Muscle layer of duodenum (tissue), 2 donors: ENCODE measurements around the gene PCDHGA1.

Experiments used
- H3K27ac ChIP-seq: one replicate; pipeline ENCODE4 v1.7.0; 2013; ENCODE audit warnings: mild to moderate bottlenecking, low read length
- H3K27me3 ChIP-seq: one replicate; pipeline ENCODE4 v1.7.0; 2013; ENCODE audit warnings: low read depth, mild to moderate bottlenecking, control low read depth, low read length
- H3K36me3 ChIP-seq, 2 donors: one replicate each; pipeline ENCODE4 v1.7.0; 2013; ENCODE audit warnings: low read length in 2 of 2, control low read depth in 1 of 2, mild to moderate bottlenecking in 1 of 2; ENCODE audit not compliant: insufficient read depth in 2 of 2, control insufficient read depth in 1 of 2
- H3K4me1 ChIP-seq, 2 donors: one replicate each; pipeline ENCODE4 v1.7.0; 2013; ENCODE audit warnings: low read length in 2 of 2, mild to moderate bottlenecking in 2 of 2, control low read depth in 1 of 2, moderate library complexity in 1 of 2; ENCODE audit not compliant: insufficient read depth in 2 of 2, control insufficient read depth in 1 of 2
- H3K4me3 ChIP-seq, 2 donors: one replicate each; pipeline ENCODE4 v1.7.0; 2013; ENCODE audit warnings: low read length in 2 of 2, low read depth in 1 of 2, mild to moderate bottlenecking in 1 of 2
- H3K9me3 ChIP-seq, 2 donors: one replicate each; pipeline ENCODE4 v1.7.0; 2013; ENCODE audit warnings: low read length in 2 of 2, control low read depth in 1 of 2, mild to moderate bottlenecking in 1 of 2; ENCODE audit not compliant: control insufficient read depth in 1 of 2
- donor health status: healthy.

Gene PCDHGA1

GRCh38 chr5:141512911-141513626 lies 182.8 kb downstream of the PCDHGA1 start:
- peaks cover 8 to 33% of the 10 kb centered on the region in 2 donors for H3K4me1 ChIP-seq
- H3K27me3 ChIP-seq, result no peaks in the 10 kb centered on the region
- H3K27ac ChIP-seq, result peak overlapping the region; percentile 82
- no peaks in the 10 kb centered on the region for H3K9me3 ChIP-seq
- peak overlapping the region; percentile 66 to 80 for H3K4me3 ChIP-seq
- H3K36me3 ChIP-seq, result peaks cover 23 to 25% of the 10 kb centered on the region in 2 donors

GRCh38 chr5:141513627-141514329 lies 183.5 kb downstream of the PCDHGA1 start:
- H3K27me3 ChIP-seq, result no peaks in the 10 kb centered on the region
- H3K9me3 ChIP-seq, result no peaks in the 10 kb centered on the region
- H3K4me1 ChIP-seq, result peaks cover 8 to 26% of the 10 kb centered on the region in 2 donors
- peak overlapping the region; percentile 66 to 80 for H3K4me3 ChIP-seq
- peaks cover 23 to 25% of the 10 kb centered on the region in 2 donors for H3K36me3 ChIP-seq
- peak overlapping the region; percentile 82 for H3K27ac ChIP-seq

GRCh38 chr5:141514330-141515133 lies 184.2 kb downstream of the PCDHGA1 start:
- Histone ChIP-seq H3K4me1 (peaks cover 9 to 23% of the 10 kb centered on the region in 2 donors), H3K27me3 (no peaks in the 10 kb centered on the region), H3K36me3 (peaks cover 23 to 25% of the 10 kb centered on the region in 2 donors), H3K4me3 (peak overlapping the region in 1 of 2 donors; percentile 66), H3K27ac (peak overlapping the region; percentile 82), H3K9me3 (no peaks in the 10 kb centered on the region)

GRCh38 chr5:141515141-141515540 lies 184.8 kb downstream of the PCDHGA1 start:
- Histone ChIP-seq H3K4me3 (no peak overlapping the region), H3K27ac (peak overlapping the region; percentile 82), H3K9me3 (no peaks in the 10 kb centered on the region), H3K36me3 (peaks cover 23 to 25% of the 10 kb centered on the region in 2 donors), H3K4me1 (peaks cover 15 to 27% of the 10 kb centered on the region in 2 donors), H3K27me3 (no peaks in the 10 kb centered on the region)

- peaks cover 15 to 21% of the 10 kb centered on the region in 2 donors for H3K36me3 ChIP-seq
- H3K4me3 ChIP-seq, result no peak overlapping the region
- no peaks in the 10 kb centered on the region for H3K9me3 ChIP-seq
- peaks cover 15 to 34% of the 10 kb centered on the region in 2 donors for H3K4me1 ChIP-seq
- H3K27ac ChIP-seq, result no peak overlapping the region
- H3K27me3 ChIP-seq, result no peaks in the 10 kb centered on the region
These were observed 185.8 kb downstream of the PCDHGA1 start for GRCh38 chr5:141515946-141516671.

GRCh38 chr5:141516672-141517025 lies 186.3 kb downstream of the PCDHGA1 start:
- no peak overlapping the region for H3K4me3 ChIP-seq
- H3K4me1 ChIP-seq, result peaks cover 17 to 39% of the 10 kb centered on the region in 2 donors
- no peaks in the 10 kb centered on the region for H3K9me3 ChIP-seq
- H3K27ac ChIP-seq, result no peak overlapping the region
- peaks cover 9 to 16% of the 10 kb centered on the region in 2 donors for H3K36me3 ChIP-seq
- no peaks in the 10 kb centered on the region for H3K27me3 ChIP-seq

- Histone ChIP-seq H3K36me3 (peaks cover 11 to 12% of the 10 kb centered on the region in 2 donors), H3K9me3 (no peaks in the 10 kb centered on the region), H3K27me3 (no peaks in the 10 kb centered on the region), H3K4me3 (no peak overlapping the region), H3K4me1 (peaks cover 22 to 44% of the 10 kb centered on the region in 2 donors), H3K27ac (no peak overlapping the region)
These were observed 187.0 kb downstream of the PCDHGA1 start for GRCh38 chr5:141517312-141517711.

- Histone ChIP-seq H3K9me3 (no peaks in the 10 kb centered on the region), H3K27me3 (no peaks in the 10 kb centered on the region), H3K4me1 (peaks cover 22 to 45% of the 10 kb centered on the region in 2 donors), H3K4me3 (no peak overlapping the region), H3K36me3 (peaks cover 11 to 15% of the 10 kb centered on the region in 2 donors), H3K27ac (no peak overlapping the region)
These were observed 187.7 kb downstream of the PCDHGA1 start for GRCh38 chr5:141517880-141518617.

- Histone ChIP-seq H3K4me1 (peaks cover 22 to 45% of the 10 kb centered on the region in 2 donors), H3K27ac (no peak overlapping the region), H3K9me3 (no peaks in the 10 kb centered on the region), H3K4me3 (no peak overlapping the region), H3K27me3 (no peaks in the 10 kb centered on the region), H3K36me3 (peaks cover 11 to 20% of the 10 kb centered on the region in 2 donors)
These were observed 188.3 kb downstream of the PCDHGA1 start for GRCh38 chr5:141518618-141519015.
